Measurements from ENCODE around the gene AUTS2.

AUTS2 gene

GRCh38 chr7:69818636-69819332 lies 220.5 kb downstream of the AUTS2 start:
- DNase-seq (ENCODE audit: low spot score) = no peak

GRCh38 chr7:69819333-69819705 lies 221.0 kb downstream of the AUTS2 start:
- no peak for DNase-seq (ENCODE audit: low spot score)

DNA sequence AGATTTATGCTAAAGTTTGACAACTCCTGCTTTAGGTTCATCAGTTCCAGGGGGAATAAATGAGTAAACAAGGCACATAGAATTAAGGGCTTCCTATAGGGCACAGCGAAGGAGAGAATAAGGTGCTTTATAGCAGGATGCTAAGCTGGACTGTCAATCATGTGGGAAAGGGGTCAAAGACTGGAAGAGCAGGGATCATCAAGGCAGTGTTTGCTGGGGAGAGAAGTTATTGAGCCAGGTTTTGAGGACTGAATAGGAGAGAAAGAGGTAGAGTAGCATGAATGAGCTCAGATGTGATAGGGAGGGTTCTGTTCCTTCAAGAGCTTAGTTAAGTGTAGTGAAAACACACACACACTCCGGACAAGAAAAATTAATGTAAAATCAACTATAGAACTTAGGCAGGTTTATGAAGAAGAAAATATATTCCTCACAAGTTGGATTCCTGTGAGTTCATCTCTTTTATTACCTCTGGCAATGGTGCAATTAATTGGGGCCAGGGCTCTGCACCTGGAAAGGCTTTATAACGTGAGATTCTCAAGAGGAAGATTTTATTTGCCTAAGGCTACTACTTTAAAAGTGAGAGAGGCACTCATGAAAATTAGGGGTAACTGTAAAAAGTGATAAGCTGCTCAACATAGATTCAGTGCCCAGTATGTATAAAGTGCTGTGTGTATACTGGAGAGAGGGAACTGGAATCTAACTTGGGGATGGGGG lies 222.4 kb downstream of the AUTS2 start:
- DNase-seq (ENCODE audit: low spot score) = no peak

DNA sequence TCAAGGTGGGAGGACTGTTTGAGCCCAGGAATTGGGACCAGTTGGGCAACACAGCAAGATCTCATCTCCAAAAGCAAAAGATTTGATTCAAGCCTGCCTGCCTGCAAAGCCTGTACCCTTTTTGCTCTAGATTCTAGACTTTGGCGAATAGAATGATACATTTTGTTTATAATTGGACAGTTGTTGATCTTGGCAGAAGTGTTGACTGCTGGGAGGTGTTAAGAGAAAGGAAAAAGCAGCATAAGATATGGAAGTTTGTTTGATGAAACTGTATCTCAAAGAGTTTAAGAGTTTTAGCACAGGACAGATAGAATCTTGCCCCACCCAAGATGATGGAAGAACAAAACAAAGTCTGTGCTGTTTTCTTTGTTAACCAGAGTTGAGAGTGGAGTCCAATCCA lies 224.1 kb downstream of the AUTS2 start:
- no peak for DNase-seq (ENCODE audit: low spot score)

- DNase-seq (ENCODE audit: low spot score) = no peak
Measured at GRCh38 chr7:69823151-69823744, 225.0 kb downstream of the AUTS2 start.

DNA sequence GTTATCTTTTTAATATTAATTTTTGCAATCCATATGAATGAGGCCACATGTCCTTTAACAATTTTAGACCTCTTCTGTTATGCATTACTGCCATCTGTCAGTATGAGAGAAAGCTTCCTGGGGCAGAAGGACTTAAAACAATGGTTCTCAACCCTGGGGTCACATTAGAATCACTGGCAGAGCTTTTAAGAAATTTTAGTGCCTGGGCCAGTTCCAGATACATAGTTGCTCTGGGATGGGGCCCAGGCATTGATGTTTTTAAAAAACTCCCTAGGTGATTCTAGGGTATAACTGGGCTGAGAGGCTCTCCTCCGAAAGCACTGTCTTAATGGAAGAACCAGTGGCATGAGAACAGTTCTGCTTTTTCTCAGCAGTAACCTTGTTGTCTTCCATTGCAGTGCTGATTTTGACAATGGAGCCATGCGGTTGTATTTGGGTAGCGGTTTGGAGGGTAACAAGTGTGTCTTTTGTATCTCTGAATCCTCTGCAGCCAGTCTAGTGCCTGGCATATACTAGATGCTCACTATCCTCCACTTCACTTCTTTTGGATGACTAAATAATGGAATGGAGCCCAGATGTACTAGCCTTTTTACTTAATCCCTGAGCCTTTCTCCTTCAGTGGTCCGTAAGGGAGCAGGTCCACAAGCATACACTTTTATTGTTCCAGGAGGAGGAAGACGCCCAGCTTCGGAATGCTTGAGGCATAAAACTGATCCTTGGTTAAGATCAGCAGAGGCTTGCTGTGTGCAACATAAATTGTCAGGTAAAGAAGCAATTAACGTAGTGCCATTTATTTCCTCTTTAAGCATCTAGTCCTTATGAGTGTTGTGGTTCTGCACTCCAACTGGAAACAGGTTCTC lies 227.1 kb downstream of the AUTS2 start:
- DNase-seq (ENCODE audit: low spot score) = no peak

DNA sequence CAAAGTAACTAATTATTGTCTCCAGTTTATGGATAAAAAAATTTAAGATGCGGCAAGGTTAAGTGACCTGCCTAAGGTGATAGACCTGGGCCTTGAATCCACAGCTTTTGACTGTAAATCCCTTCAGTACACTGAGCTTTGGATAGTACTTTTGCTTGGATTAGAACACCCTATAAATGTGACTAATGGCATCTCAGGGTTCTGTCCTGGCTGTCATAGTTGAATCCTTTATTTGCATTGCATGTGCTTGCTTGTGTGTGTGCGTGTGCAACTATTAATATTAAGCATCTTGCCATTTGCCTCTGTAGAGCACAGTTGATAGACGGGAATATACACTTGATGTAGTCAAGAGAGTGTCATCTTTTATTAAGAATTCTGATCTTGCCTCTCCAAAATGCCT lies 228.0 kb downstream of the AUTS2 start:
- no peak for DNase-seq (ENCODE audit: low spot score)

- no peak for DNase-seq (ENCODE audit: low spot score)
Measured at GRCh38 chr7:69827140-69827539, 228.9 kb downstream of the AUTS2 start.

- DNase-seq (ENCODE audit: low spot score) = no peak
Measured at GRCh38 chr7:69827558-69827957, 229.3 kb downstream of the AUTS2 start.

DNA sequence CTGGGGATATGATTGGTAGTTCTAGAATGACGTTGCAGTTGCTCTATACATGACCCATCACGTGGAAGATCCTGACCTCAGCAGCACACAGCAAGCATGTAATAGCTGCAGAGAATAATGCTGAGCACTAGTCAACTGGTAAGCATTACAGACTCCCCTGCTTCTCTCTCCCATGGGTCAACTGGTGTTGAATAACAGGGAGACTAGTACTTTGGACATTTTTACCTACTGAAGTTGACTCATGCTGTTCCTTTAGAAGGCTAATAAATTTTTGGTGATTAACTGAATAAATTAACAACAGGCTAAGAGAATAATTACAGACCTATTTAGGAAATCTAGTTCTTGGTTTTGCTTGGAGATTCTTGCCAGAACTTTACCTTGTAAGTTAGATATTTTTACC lies 234.1 kb downstream of the AUTS2 start:
- DNase-seq (ENCODE audit: low spot score) = no peak

DNA sequence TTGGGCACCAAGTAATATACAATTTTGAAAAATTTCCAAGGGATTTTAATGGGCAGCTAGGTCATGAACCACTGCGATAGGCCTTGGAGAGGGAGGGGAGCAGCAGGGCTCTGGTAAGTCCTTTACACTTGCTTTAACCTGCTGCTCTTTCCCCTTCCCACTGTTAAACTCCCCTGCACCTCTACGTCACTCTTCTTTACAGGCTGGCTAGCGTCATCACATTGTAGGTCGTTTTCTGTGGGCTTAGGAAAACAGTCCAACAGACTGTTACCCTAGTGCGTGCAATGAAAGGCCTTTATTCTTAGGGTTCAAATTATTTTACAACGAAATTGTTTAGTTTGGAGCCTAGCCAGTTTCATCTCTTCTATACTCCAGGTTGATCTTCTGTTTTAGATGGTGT lies 235.7 kb downstream of the AUTS2 start:
- no peak for DNase-seq (ENCODE audit: low spot score)

GRCh38 chr7:69836702-69837101 lies 238.4 kb downstream of the AUTS2 start:
- DNase-seq (ENCODE audit: low spot score) = no peak

DNA sequence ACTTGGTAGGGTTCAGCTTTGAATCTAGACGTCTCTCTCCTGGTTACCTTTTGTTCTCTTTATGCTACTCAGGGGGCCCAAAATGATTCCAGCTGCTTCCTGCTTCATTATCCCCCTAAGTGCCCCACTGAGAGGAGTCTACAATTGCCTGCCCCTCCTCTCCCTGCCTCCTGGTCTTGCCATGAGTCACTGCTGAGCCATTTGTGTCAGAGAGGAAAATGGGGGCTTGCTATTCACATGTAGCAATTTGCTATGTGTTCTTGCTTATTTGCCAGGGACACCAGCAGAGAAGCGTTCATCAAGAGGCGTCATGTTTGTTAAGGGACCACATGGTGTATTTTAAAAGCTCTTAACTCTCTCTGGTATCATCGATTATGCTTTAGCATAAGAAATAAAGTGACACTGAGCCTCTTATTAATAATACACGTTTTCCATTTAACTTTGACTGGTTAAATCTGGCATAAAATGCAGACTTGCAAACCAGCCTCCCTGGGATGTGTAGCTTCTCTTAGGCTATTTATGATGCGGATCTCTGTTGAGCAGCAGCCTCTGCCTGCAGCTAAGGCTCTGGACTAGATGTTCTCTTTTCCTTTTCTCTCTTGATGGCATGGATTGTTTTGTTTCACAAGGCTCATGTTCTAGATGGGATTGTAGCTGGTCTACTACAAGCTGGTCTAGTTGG lies 239.3 kb downstream of the AUTS2 start:
- no peak for DNase-seq (ENCODE audit: low spot score)

GRCh38 chr7:69839782-69840181 lies 241.5 kb downstream of the AUTS2 start:
- DNase-seq (ENCODE audit: low spot score) = no peak

- no peak for DNase-seq (ENCODE audit: low spot score)
Measured at GRCh38 chr7:69840248-69840647, 242.0 kb downstream of the AUTS2 start.

DNA sequence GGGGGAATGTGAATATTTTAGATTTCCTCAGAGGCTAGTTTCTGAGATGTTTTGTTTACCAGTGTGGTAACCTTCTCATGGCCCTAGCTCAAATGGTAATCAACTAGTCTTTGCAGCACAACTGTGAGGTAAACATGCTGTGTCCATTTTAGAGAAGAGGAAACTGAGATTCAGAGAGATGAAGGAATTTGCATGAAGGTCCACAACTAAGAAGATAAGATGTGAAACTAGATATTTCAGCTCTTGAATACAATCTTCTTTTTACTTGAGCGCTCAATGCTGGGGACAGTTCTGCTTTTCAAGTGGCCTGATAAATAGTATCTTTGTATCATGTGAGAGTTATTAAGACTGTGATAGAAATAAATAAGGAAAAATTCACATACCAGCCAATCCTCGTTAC lies 245.4 kb downstream of the AUTS2 start:
- DNase-seq (ENCODE audit: low spot score) = no peak

DNA sequence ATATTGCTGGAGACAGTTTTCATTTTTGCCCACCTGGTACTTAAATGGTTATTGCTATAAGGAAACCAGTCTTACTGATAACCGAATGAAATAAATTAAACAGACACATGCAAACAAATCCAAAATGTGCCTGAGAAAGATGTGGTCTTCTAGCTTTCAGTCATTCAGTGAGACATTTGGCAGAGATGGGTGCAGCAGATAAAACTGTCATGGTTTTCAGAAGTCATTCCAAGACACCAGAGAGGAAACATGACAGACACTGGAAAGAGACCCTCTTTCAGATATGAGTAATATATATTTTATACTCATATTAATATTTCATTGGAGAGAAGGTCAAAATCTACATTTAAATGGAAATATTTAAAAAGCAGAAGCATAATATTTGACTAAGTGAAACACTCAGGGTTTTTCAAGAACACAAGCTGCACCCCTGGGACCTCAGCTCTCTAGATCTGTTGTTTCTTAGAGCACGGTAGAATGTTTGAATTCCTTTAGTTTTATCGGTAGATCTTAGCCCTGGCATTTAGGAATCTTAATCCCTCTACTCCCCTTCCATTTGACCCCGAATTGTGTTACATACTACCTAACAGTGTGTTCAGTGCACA lies 246.1 kb downstream of the AUTS2 start:
- peak; percentile 8 for DNase-seq (ENCODE audit: low spot score)

GRCh38 chr7:69845721-69846495 lies 247.6 kb downstream of the AUTS2 start:
- DNase-seq (ENCODE audit: low spot score) = no peak

DNA sequence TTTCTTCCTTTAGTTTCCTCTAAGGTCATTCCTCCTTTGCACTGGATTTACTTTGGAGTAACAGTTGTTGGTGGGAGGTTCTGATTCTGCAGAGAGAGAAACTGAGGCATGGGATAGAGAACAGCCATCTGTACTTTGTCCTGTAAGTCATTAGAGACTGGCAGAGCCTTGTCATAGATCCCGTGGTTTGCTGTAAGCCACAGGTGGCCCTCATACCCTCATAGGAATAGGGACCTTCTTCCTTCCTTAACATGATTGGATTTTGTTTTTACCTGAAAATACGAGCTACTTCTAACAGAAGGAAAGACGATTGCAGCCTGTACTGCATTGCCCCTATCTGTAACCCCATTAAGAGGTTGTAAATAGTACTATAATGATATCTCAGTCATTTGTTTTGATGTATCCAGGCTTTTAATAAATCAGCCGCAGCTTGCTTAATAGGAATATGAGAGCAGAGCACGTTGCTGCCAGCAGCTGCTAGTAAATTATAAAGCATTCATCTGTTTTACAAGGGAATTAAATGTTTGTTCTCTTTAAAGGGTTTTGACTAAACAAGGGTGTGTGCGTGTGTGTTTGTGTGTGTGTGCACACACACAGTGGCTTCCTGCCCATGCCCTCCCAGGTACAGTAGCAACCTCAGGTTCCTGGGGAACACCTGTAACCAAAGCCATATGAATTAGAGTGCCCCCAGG lies 249.8 kb downstream of the AUTS2 start:
- DNase-seq (ENCODE audit: low spot score) = no peak

GRCh38 chr7:69849268-69849667 lies 251.0 kb downstream of the AUTS2 start:
- no peak for DNase-seq (ENCODE audit: low spot score)
